ENCODE results near the gene TMEM115.

TMEM115 gene

DNA sequence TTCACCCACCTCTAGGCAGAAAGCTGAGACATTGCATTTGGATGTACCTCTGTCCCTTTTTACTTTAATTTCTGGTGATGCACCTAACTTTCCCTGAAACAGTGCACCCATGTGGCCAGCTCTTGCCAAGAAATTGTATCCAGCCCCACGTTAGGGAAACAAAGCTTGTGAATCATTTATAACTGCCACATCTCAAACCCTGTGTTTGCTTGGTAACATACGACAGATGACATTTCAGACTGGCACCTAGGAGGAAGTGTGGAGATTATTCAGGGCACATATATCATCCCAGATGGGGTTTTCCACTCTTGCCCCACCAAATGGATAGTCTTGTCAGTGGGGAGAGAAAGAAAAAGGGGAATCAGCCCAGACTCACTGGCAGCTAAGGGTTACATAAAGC lies 6.5 kb downstream of the TMEM115 start:
- TF ChIP-seq ZFX (IDR thresholded peaks at IDR 0.05; ENCODE audit: borderline replicate concordance) = no peak
- TF ChIP-seq, protein P1, sequence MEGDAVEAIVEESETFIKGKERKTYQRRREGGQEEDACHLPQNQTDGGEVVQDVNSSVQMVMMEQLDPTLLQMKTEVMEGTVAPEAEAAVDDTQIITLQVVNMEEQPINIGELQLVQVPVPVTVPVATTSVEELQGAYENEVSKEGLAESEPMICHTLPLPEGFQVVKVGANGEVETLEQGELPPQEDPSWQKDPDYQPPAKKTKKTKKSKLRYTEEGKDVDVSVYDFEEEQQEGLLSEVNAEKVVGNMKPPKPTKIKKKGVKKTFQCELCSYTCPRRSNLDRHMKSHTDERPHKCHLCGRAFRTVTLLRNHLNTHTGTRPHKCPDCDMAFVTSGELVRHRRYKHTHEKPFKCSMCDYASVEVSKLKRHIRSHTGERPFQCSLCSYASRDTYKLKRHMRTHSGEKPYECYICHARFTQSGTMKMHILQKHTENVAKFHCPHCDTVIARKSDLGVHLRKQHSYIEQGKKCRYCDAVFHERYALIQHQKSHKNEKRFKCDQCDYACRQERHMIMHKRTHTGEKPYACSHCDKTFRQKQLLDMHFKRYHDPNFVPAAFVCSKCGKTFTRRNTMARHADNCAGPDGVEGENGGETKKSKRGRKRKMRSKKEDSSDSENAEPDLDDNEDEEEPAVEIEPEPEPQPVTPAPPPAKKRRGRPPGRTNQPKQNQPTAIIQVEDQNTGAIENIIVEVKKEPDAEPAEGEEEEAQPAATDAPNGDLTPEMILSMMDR (IDR thresholded peaks at IDR 0.05) = no peak; the same call in 1 of the 2 replicates
- H3K27ac ChIP-seq = peak overlapping the region; percentile 18; the same call in 1 of the 2 replicates

DNA sequence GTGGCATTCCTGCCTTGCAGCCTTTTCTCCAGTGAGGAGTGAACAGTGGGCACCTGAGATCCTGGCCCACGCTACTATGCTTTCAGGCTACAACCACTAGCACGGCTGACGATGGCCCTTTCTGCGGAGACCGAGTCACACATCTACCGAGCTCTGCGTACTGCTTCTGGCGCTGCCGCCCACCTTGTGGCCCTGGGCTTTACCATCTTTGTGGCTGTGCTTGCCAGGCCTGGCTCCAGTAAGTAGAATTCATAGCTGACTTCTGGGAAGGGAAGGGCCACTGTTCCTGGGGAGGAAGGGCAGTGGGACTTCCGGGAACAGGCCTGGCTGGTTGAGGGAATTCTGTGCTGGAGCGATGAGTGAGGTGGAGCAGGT lies 8.0 kb downstream of the TMEM115 start:
- H3K27ac ChIP-seq = peak overlapping the region; percentile 89
- TF ChIP-seq, protein P1 (IDR thresholded peaks at IDR 0.05) = no peak
- TF ChIP-seq ZFX (IDR thresholded peaks at IDR 0.05; ENCODE audit: borderline replicate concordance) = no peak

DNA sequence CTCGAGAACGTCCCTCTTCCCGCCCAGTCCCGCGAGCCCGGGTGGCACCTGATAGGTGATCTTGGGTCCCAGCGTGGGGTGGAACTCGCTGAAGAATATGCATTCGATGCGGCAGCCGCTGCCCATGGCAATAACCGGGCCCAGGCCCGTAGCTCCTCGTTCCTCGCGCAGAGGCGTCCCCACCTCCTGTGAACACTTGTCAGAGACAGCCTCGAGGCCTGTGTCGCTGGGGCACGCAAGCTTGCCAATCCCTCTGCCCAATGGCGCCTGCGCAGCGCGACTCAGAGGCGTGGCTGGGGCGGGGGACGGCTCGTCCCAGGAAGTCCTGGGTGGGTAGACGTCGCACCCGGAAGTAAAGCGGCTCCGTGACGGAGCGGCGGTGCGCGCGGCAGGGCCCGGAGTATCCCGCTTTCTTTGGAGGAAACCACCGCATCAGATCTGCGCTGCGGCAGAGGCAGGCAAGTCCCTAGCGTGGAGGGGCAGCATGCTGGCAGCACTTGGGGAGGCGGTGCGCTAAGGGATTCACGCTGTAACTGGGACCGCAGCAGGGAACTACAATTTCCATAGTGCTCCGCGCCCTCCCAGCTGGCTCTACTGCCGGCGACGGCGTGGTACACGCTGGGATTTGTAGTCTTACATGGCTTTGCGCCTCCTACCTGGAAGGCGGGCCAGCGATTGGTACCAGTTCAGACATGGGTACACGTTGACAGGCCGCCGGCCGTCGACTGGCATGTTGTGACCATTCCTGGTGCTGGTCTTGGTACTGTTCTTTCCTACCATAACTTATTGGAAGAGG lies 8.6 kb downstream of the TMEM115 start, which contains the start of the genes CYB561D2 and NPRL2:
TSS of gene CYB561D2 (plus strand) at position 336 of the 796 bp plus-strand sequence. CDS start 572 bp downstream, outside the sequence.
TSS of gene NPRL2 (minus strand) at position 249 of the 796 bp plus-strand sequence. CDS start at position 126, 123 bp downstream.
- TF ChIP-seq, protein P1 (IDR thresholded peaks at IDR 0.05) = no peak
- TF ChIP-seq ZFX (IDR thresholded peaks at IDR 0.05; ENCODE audit: borderline replicate concordance) = no peak
- H3K27ac ChIP-seq = peak within 1 kb of the TSS; percentile 89

DNA sequence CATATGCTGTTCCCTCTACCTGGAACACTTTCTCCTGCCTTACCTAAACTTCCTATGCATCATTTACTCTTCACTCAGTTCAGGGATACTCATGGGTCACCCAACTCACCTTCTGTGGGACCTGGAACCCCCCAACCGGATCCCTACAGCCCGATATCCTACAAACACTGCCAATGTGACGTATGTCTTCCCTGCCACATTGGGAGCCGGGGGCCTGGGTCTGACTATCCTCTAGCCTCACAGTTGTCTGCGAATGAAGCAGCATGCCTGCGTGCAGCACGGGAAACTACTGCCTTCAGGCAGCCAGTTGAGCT lies 9.2 kb downstream of the TMEM115 start:
- TF ChIP-seq ZFX (IDR thresholded peaks at IDR 0.05; ENCODE audit: borderline replicate concordance) = no peak
- TF ChIP-seq, protein P1 (IDR thresholded peaks at IDR 0.05) = no peak
- H3K27ac ChIP-seq = peak overlapping the region; percentile 89

DNA sequence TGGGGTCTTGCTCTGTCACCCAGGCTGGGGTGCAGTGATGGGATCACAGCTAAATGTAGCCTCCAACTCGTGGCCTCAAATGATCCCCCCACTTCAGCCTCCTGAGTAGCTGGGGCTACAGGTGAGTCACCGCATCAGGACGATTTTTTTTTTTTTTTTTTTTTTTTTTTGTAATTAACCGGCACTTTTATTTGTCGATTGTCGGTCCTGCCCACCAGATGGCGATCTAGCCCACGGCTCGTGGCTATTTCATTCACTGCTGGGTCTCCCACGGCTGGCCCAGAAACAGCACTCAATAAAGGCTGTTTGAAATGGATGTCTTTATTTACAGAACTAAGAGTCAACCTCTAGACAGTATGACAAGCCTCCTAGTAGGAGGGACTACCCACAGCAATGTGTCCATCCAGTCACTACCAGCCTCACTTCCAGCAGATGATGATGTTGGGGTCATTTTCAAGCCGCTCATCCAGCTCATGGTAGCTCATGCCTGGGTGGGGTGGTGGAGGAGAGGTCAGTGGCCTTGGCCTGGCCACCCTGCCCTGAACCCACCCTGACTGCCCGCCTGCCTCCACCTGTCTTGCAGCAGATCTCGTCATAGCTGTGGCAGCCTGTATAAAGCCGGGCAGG lies 12.0 kb downstream of the TMEM115 start:
- peak overlapping the region; percentile 26; the same call in 1 of the 2 replicates for H3K27ac ChIP-seq
- TF ChIP-seq ZFX (IDR thresholded peaks at IDR 0.05; ENCODE audit: borderline replicate concordance) = no peak
- TF ChIP-seq, protein P1 (IDR thresholded peaks at IDR 0.05) = peak; percentile 84

DNA sequence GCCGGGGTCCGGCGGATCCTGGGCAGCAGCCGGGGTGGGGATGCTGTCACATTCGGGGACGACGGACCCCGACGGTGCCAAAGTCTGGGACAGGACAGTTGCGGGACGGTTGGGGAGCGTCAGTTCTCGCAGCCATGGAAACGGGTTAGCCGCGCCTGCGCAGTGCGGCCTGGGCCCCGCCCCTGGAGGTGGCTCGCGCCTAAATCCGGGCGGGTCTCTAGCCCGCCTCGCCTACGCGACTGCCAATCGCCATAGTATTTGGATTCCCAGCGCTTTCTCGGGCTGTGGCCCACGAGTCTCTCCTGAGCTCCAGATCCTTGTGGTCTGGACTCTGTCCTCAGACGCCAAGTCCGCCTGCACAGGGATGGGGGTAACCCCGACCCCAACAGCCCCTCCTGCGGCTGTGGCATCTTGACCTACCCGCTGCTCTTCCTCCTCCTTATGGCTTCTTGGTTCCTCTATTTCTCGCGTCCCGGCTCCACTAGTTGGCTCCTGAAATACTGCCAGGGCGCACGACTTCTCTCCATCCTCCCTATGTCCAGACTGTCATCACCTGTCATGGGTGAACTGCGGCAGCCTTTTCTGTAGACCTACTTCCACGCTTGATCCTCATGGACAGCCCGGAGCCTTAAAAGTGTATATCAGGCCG lies 13.6 kb downstream of the TMEM115 start, which contains the start of gene ZMYND10:
TSS of gene ZMYND10 (minus strand) at position 147 of the 649 bp plus-strand sequence. CDS start 153 bp downstream, outside the sequence.
- H3K27ac ChIP-seq = peak within 1 kb of the TSS; percentile 74
- TF ChIP-seq, protein P1 (IDR thresholded peaks at IDR 0.05) = no peak
- no peak for TF ChIP-seq ZFX (IDR thresholded peaks at IDR 0.05; ENCODE audit: borderline replicate concordance)

Data from 22Rv1 (cell line).